Activated naive CD4-positive, alpha-beta T cell treated with anti-CD3 and anti-CD28 coated beads, Interleukin-2, amount 50 U/mL, for 16 hours (primary cell): Measurements from ENCODE around the gene CD70.
A peak's percentile ranks its signal among the peaks of the same experiment; 100 is the strongest.
"Not testable (repeated sequence)": the region's sequence is repeated elsewhere in the genome, so short reads cannot be mapped to it uniquely, and the experiment has no call there.

Experiments
- DNase-seq: peaks from one replicate; pipeline ENCODE4 v3.0.0-alpha.2; 2020

Gene CD70

GRCh38 chr19:6590827-6591319 lies at the start of gene CD70:
Gene CD70 (minus strand): TSS chr19:6591150. CDS start chr19:6591002, 148 bp downstream.
- peak; percentile 47 for DNase-seq

GRCh38 chr19:6640333-6640732 lies 49.4 kb upstream of the CD70 start:
- not testable (repeated sequence) for DNase-seq

DNA sequence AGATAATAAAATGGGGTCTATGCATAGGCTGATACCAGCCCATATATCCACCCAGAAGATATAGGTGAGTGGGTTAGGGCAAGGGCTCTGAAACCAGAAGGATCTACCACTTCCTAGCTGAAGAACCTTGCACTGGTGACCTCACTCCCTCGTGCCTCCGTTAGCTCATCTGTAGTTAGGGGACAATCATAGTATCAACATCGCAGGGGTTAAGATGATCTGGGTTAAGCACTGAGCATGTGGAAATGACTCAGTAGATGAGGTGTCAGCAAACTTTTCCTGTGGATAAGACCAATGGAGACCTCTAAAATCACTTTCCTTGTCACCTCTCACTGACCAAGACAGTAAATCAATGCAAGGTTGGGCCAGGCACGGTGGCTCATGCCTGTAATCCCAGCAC lies 48.5 kb upstream of the CD70 start:
- DNase-seq: no peak

- DNase-seq: not testable (repeated sequence)
Observed at GRCh38 chr19:6633456-6633813, 42.5 kb upstream of the CD70 start.

DNA sequence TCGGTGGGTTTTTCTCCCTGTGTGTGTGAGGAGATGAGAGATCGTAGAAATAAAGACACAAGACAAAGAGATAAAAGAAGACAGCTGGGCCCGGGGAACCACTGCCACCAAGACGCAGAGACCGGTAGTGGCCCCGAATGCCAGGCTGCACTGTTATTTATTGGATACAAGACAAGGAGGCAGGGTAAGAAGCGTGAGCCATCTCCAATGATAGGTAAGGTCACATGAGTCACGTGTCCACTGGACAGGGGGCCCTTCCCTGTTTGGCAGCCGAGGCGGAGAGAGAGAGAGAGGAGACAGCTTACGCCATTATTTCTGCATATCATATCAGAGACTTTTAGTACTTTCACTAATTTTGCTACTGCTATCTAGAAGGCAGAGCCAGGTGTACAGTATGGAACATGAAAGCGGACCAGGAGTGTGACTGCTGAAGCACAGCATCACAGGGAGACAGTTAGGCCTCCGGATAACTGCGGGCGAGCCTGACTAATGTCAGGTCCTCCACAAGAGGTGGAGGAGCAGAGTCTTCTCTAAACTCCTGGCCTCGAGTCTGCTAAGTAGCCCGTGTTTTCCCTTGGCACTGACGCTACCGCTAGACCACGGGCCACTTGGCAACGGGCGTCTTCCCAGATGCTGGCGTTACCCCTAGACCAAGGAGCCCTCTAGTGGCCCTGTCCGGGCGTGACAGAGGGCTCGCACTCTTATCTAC lies 42.0 kb upstream of the CD70 start:
- peak; percentile 47 for DNase-seq

GRCh38 chr19:6632002-6632621 lies 41.2 kb upstream of the CD70 start:
- DNase-seq: peak; percentile 74

GRCh38 chr19:6626764-6627163 lies 35.8 kb upstream of the CD70 start:
- no peak for DNase-seq

DNA sequence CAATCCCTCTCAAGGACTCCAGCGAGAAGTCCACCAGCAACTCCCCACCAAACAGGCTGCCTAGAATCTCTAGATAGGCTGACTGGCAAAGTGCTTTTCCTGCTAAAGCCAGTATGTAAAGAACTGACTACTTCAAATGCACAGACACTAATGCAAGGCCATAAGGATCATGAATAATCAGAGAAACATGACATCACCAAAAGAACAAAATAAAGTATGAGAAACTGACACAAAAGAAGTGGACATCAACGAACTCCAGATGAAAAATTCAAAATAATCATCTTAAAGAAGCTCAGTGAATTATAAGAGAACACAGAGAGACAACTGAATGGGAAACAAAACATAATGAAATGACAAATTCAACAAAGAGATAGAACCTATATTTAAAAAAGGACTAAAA lies 26.4 kb upstream of the CD70 start:
- no peak for DNase-seq

- no peak for DNase-seq
Observed at GRCh38 chr19:6616011-6616410, 25.1 kb upstream of the CD70 start.

- DNase-seq: no peak
Observed at GRCh38 chr19:6613711-6614110, 22.8 kb upstream of the CD70 start.

- no peak for DNase-seq
Observed at GRCh38 chr19:6610934-6611852, 20.2 kb upstream of the CD70 start.

- DNase-seq: no peak
Observed at GRCh38 chr19:6608940-6609339, 18.0 kb upstream of the CD70 start.

DNA sequence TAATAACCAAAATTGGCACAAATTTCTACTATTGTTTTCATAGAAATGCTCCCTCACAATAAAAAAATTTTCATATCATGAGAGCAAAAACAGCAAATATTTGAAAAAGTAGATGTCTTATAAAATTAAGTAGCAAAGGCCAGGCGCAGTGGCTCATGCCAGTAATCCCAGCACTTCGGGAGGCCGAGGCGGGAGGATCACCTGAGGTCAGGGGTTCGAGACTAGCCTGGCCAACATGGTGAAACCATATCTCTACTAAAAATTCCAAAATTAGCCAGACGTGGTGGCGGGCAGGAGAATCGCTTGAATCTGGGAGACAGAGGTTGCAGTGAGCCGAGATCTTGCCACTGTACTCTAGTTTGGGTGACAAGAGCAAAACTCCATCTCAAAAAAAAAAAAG lies 17.2 kb upstream of the CD70 start:
- DNase-seq: not testable (repeated sequence)

DNA sequence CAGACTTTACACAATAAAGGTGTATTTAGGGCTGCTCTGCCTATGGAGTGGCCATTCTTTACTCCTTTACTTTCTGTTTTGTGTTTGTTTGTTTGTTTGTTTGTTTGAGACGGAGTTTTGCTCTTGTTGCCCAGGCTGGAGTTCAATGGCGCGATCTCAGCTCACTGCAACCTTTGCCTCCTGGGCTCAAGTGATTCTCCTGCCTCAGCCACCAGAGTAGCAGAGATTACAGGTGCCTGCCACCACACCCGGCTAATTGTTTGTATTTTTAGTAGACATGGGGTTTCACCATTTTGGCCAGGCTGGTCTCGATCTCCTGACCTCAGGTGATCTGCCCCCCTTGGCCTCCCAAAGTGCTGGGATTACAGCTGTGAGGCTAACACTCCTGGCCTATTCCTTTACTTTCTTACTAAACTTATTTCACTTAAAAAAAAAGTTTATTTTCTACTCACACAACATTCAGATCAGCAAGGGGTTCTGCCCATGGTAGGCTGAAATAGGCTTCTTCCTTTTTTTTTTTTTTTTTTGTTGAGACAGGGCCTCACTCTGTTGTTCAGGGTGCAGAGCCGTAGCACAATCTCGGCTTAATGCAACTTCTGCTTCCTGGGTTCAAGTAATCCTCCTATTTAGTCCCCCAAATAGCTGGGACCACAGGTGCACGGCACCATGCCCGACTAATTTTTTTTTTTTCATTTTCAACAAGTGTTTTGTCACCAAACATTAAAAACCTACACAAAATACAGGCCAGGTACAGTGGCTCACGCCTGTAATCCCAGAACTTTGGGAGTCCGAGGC lies 15.5 kb upstream of the CD70 start:
- not testable (repeated sequence) for DNase-seq

GRCh38 chr19:6604906-6605305 lies 14.0 kb upstream of the CD70 start:
- no peak for DNase-seq

GRCh38 chr19:6602729-6603114 lies 11.8 kb upstream of the CD70 start:
- no peak for DNase-seq

- not testable (repeated sequence) for DNase-seq
Observed at GRCh38 chr19:6601537-6602052, 10.6 kb upstream of the CD70 start.

DNA sequence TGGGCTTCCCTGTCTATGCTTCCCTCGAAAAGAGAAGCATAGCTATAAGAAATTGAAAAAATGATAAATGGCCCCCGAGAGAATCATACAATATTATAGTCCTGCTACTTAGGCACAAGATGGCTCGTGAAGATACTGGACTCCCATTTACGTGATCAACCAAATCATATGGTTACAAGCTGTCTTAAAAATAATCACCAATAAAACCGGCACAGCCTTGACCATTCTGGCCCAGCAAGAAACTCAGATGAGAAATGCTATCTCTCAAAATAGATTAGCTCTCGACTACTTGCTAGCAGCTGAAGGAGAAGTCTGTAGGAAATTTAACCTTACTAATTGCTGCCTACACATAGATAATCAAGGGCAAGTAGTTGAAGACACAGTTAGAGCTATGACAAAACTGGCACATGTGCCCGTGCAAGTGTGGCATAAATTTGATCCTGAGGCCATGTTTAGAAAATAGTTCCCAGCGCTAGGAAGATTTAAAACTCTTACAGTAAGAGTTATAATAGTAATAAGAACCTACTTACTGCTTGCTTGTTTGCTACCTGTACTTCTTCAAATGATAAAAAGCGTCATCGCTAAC lies 10.1 kb upstream of the CD70 start:
- not testable (repeated sequence) for DNase-seq

DNA sequence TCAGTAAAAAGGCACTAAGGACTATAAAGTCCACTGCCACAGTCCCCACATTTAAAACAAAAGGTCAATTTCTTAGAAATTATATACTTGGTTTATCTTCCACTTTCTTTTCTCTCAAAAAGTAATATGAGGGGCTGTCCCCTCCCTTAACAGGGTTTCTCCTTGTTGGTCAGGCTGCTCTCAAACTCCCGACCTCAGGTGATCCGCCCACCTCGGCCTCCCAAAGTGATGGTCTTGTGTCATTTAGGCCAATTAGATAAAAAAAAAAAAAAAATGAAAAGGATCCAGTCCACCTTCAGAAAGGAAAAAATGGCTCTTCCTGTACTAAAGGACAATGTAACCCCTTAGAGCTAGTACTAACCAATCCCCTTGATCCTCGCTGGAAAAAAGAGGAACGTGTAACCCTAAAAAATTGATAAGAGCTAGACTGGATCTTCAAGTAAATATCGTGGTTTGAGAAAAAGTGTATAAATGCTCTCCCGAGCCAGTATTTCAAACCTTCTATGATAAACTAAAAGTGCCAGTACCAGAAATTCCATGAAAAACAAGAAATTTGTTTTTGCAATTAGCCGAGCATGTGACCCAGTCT lies 9.0 kb upstream of the CD70 start:
- DNase-seq: no peak

DNA sequence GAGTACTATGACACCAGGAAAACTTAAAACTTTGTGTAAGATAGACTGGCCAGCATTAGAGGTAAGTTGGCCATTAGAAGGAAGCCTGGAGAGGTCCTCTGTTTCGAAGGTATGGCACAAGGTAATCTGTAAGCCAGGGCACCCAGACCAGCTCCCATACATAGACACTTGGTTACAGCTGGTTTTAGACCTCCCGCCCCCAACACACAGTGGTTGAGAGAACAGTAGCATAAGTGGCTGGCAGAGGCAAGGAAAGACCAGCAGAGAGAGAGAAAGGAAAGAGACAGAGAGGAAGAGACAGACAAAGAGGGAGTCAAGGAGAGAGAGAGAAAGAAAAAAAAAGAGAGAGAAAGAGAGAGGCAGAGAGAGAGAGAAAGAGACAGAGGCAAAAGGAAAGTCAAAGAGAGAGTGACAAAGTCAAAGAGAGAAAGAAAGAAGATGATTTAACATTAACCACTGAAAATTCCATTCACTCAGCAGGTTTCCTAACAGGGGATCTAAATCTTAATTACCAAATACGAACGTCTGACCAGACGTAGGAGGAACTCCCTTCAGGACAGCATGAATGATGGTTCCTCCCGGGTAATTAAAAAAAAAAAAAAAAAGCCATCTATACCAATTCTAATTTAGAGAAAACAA lies 7.4 kb upstream of the CD70 start:
- not testable (repeated sequence) for DNase-seq
